NCI-H1436 (cell line): ENCODE results near the gene ABCD4.

Experiments
- DNase-seq: peaks from one replicate; lab custom pipeline; 2025; lab: John Stamatoyannopoulos, UW

Gene ABCD4

GRCh38 chr14:74259513-74259912, 43.2 kb downstream of the ABCD4 start:
- no peak for DNase-seq

GRCh38 chr14:74258764-74259035, 44.0 kb downstream of the ABCD4 start:
- no peak for DNase-seq

GRCh38 chr14:74257941-74258763, 44.6 kb downstream of the ABCD4 start:
- DNase-seq, result no peak

- no peak for DNase-seq
Observed at GRCh38 chr14:74257078-74257940, 45.4 kb downstream of the ABCD4 start.

- DNase-seq, result no peak
Observed at GRCh38 chr14:74255281-74255680, 47.5 kb downstream of the ABCD4 start.

- no peak for DNase-seq
Observed at GRCh38 chr14:74249433-74250375, 53.0 kb downstream of the ABCD4 start.

- DNase-seq, result no peak
Observed at GRCh38 chr14:74248017-74248416, 54.7 kb downstream of the ABCD4 start.

- DNase-seq, result no peak
Observed at GRCh38 chr14:74246542-74246941, 56.2 kb downstream of the ABCD4 start.

GRCh38 chr14:74245292-74245691, 57.4 kb downstream of the ABCD4 start:
- DNase-seq, result no peak

- DNase-seq, result no peak
Observed at GRCh38 chr14:74244115-74244514, 58.6 kb downstream of the ABCD4 start.

- no peak for DNase-seq
Observed at GRCh38 chr14:74243051-74243450, 59.7 kb downstream of the ABCD4 start.

- no peak for DNase-seq
Observed at GRCh38 chr14:74242780-74243042, 60.0 kb downstream of the ABCD4 start.

GRCh38 chr14:74242021-74242779, 60.5 kb downstream of the ABCD4 start:
- no peak for DNase-seq

GRCh38 chr14:74241652-74242017, 61.1 kb downstream of the ABCD4 start:
- DNase-seq, result no peak

GRCh38 chr14:74240794-74241651, 61.7 kb downstream of the ABCD4 start:
- DNase-seq, result no peak

- no peak for DNase-seq
Observed at GRCh38 chr14:74239848-74240793, 62.6 kb downstream of the ABCD4 start.

GRCh38 chr14:74238974-74239847, 63.5 kb downstream of the ABCD4 start, which contains the start of gene VSX2:
Gene VSX2 (plus strand): TSS chr14:74239449. CDS start chr14:74239562, 113 bp downstream.
- DNase-seq, result no peak

GRCh38 chr14:74237441-74237840, 65.3 kb downstream of the ABCD4 start:
- no peak for DNase-seq
